SU-DHL-6 (cell line): ENCODE data around the gene CAPN8.

Source experiments
- H2AFZ ChIP-seq: fragments of 200-600 bp; sonication (generic); 2 replicates; pipeline ENCODE4 v1.6.1; 2014; ENCODE audit warnings: low read depth, mild to moderate bottlenecking, moderate library complexity, mixed read lengths, antibody characterized with exemption, low read length; ENCODE audit not compliant: severe bottlenecking
- H3F3A ChIP-seq: fragments of 200-600 bp; shearing (Covaris generic); 2 replicates; pipeline ENCODE4 v1.6.0; 2016; ENCODE audit warnings: antibody characterized with exemption, mild to moderate bottlenecking; ENCODE audit not compliant: insufficient read depth
- H3K27ac ChIP-seq: fragments of 200-600 bp; sonication (generic); 2 replicates; pipeline ENCODE4 v1.5.1; 2016; ENCODE audit warnings: low read depth, mild to moderate bottlenecking, low read length, moderate library complexity, mixed read lengths
- H3K27me3 ChIP-seq: fragments of 200-600 bp; sonication (generic), shearing (Covaris generic); 2 replicates; pipeline ENCODE4 v1.6.0; 2014; ENCODE audit warnings: mild to moderate bottlenecking, low read length
- H3K36me3 ChIP-seq: fragments of 200-600 bp; sonication (generic); 2 replicates; pipeline ENCODE4 v1.6.1; 2014; ENCODE audit warnings: mild to moderate bottlenecking, low read length, mixed read lengths
- H3K4me2 ChIP-seq: fragments of 300-600, 200-600 bp; shearing (Covaris generic), sonication (generic); 2 replicates; pipeline ENCODE4 v1.6.0; 2014; ENCODE audit warnings: low read length, low read depth, mild to moderate bottlenecking; ENCODE audit not compliant: poor library complexity, severe bottlenecking
- H3K4me3 ChIP-seq: fragments of 200-600 bp; sonication (generic); 2 replicates; pipeline ENCODE4 v1.5.1; 2014; ENCODE audit warnings: antibody characterized with exemption, low read length, mild to moderate bottlenecking, mixed read lengths; ENCODE audit not compliant: insufficient read depth, poor library complexity, severe bottlenecking
- H3K79me2 ChIP-seq: fragments of 200-600 bp; sonication (generic); 2 replicates; pipeline ENCODE4 v1.6.1; 2014; ENCODE audit warnings: mild to moderate bottlenecking, low read length, moderate library complexity; ENCODE audit not compliant: insufficient read depth
- H3K9ac ChIP-seq: fragments of 200-600 bp; sonication (generic); 2 replicates; pipeline ENCODE4 v1.7.0; 2014; ENCODE audit warnings: mild to moderate bottlenecking, low read length
- H3K9me2 ChIP-seq: fragments of 200-600 bp; sonication (generic); replicated peaks from 2 replicates; pipeline ENCODE4 v1.6.1; 2014; ENCODE audit warnings: low read length; ENCODE audit not compliant: insufficient read depth
- H3K9me3 ChIP-seq: fragments of 200-600 bp; sonication (generic); 2 replicates; pipeline ENCODE4 v1.6.1; 2014; ENCODE audit warnings: low read length, mixed read lengths; ENCODE audit not compliant: insufficient read depth
- H4K20me1 ChIP-seq: fragments of 200-600 bp; sonication (generic); 2 replicates; pipeline ENCODE4 v1.6.1; 2014; ENCODE audit warnings: low read depth, mild to moderate bottlenecking, antibody characterized with exemption, low read length, moderate library complexity, mixed read lengths
- EZH2phosphoT487 ChIP-seq: fragments of 200-600 bp; sonication (generic), shearing (Covaris generic); conservative IDR thresholded peaks from 2 replicates; pipeline ENCODE4 v1.6.1; 2018; ENCODE audit warnings: mild to moderate bottlenecking, antibody characterized with exemption, low read length, moderate library complexity, mixed read lengths
- TF ChIP-seq, protein P1 (sequence below): fragments of 200-600 bp; sonication (generic); IDR thresholded peaks from one replicate; pipeline ENCODE4 v1.5.1; 2017; ENCODE audit warnings: antibody characterized with exemption, mild to moderate bottlenecking, low read length, moderate library complexity; ENCODE audit not compliant: insufficient read depth, poor library complexity, severe bottlenecking

Gene CAPN8

DNA sequence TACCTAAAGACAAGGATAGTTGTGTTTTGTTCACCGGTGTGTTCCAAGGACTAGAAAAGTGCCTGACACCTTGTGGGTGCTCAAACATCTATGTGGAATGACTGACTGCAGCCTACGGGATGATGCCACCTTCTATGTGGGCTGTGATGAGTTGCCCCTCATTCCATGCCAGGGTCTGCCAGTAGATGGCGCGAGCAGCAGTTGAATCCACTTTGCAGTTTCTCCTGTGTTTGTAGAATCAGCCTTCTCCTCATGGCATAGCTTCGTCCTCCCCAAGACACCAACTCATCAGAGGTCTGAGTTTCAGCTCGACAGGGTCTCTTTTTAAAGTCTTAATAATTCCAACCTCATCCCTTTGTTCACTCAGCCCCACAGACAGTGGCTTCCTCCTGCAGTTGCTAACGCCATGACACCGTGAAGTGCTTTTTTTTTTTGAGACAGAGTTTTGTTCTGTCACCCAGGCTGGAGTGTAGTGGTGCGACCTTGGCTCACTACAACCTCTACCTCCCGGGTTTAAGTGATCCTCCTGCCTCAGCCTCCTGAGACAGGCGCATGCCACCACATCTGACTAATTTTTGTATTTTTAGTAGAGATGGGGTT, 133.7 kb downstream of the CAPN8 start:
- TF ChIP-seq, protein P1, sequence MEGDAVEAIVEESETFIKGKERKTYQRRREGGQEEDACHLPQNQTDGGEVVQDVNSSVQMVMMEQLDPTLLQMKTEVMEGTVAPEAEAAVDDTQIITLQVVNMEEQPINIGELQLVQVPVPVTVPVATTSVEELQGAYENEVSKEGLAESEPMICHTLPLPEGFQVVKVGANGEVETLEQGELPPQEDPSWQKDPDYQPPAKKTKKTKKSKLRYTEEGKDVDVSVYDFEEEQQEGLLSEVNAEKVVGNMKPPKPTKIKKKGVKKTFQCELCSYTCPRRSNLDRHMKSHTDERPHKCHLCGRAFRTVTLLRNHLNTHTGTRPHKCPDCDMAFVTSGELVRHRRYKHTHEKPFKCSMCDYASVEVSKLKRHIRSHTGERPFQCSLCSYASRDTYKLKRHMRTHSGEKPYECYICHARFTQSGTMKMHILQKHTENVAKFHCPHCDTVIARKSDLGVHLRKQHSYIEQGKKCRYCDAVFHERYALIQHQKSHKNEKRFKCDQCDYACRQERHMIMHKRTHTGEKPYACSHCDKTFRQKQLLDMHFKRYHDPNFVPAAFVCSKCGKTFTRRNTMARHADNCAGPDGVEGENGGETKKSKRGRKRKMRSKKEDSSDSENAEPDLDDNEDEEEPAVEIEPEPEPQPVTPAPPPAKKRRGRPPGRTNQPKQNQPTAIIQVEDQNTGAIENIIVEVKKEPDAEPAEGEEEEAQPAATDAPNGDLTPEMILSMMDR, result peak; percentile 59
- no peak for TF ChIP-seq EZH2phosphoT487
- no peaks in the 10 kb centered on the region for H3F3A ChIP-seq
- H3K4me2 ChIP-seq, result no peak overlapping the region
- H3K27me3 ChIP-seq, result no peaks in the 10 kb centered on the region
- no peak overlapping the region for H2AFZ ChIP-seq
- H3K9me3 ChIP-seq, result no peaks in the 10 kb centered on the region
- no peaks in the 10 kb centered on the region for H3K36me3 ChIP-seq
- H3K9me2 ChIP-seq, result no peaks in the 10 kb centered on the region
- no peak overlapping the region for H3K9ac ChIP-seq
- H4K20me1 ChIP-seq, result no peaks in the 10 kb centered on the region
- H3K4me3 ChIP-seq, result no peak overlapping the region
- no peaks in the 10 kb centered on the region for H3K79me2 ChIP-seq
- H3K27ac ChIP-seq, result no peak overlapping the region

DNA sequence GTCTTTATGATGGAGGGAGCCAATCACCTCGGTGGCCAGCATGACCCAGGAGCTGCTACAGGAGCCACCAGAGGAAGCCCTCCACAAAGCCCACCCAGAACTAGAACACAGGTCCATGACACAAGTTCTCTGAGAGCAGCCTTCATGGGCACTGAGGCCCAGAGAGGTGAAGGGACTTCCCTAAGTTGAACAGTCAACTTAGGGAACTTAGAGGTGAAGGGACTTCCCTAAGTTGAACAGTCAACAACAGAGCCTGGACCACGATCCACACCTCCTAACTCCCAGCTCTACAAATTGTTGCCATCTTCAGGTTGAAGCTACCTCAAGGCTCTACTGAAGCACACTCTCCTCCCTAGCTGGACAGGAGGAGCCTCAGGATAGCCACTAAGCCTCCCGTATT, 139.5 kb downstream of the CAPN8 start:
- TF ChIP-seq EZH2phosphoT487, result no peak
- TF ChIP-seq, protein P1, result no peak
- H3K9me2 ChIP-seq, result no peaks in the 10 kb centered on the region
- H3K4me3 ChIP-seq, result no peak overlapping the region
- H3K79me2 ChIP-seq, result no peaks in the 10 kb centered on the region
- H4K20me1 ChIP-seq, result no peaks in the 10 kb centered on the region
- H3K36me3 ChIP-seq, result no peaks in the 10 kb centered on the region
- no peak overlapping the region for H3K9ac ChIP-seq
- no peak overlapping the region for H2AFZ ChIP-seq
- H3K9me3 ChIP-seq, result no peaks in the 10 kb centered on the region
- H3K27me3 ChIP-seq, result no peaks in the 10 kb centered on the region; the same call in 1 of the 2 replicates
- no peaks in the 10 kb centered on the region for H3F3A ChIP-seq
- H3K27ac ChIP-seq, result no peak overlapping the region
- no peak overlapping the region for H3K4me2 ChIP-seq

DNA sequence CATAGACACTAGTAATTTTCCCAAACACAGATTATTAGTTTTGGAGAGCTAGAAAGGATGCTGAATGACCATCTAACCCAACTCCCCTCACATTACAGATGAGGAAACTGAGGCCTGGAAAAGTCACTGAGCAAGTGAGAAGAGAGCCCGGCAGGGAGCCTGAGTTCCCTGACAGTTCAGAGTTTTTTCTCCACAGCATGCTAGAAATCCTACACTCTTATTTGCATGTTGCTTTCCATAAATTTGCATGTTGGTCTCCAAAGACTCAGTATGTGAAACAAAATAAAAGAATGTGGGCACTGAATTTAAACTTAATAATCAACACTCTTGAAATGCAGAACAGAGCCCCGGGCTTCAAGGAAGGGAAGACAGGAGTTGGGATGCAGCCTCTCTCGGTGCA, 140.0 kb downstream of the CAPN8 start:
- no peak overlapping the region for H3K9ac ChIP-seq
- no peaks in the 10 kb centered on the region for H4K20me1 ChIP-seq
- no peaks in the 10 kb centered on the region for H3F3A ChIP-seq
- H2AFZ ChIP-seq, result no peak overlapping the region
- H3K27me3 ChIP-seq, result no peaks in the 10 kb centered on the region; the same call in 1 of the 2 replicates
- no peak overlapping the region for H3K27ac ChIP-seq
- H3K4me3 ChIP-seq, result no peak overlapping the region
- no peaks in the 10 kb centered on the region for H3K9me2 ChIP-seq
- no peak overlapping the region for H3K4me2 ChIP-seq
- H3K79me2 ChIP-seq, result no peaks in the 10 kb centered on the region
- no peaks in the 10 kb centered on the region for H3K36me3 ChIP-seq
- TF ChIP-seq EZH2phosphoT487, result no peak
- TF ChIP-seq, protein P1, result no peak
- H3K9me3 ChIP-seq, result no peaks in the 10 kb centered on the region
